ENCODE results near the gene ATRAID.
A peak's percentile ranks its signal among the peaks of the same experiment; 100 is the strongest.

Gene ATRAID

DNA sequence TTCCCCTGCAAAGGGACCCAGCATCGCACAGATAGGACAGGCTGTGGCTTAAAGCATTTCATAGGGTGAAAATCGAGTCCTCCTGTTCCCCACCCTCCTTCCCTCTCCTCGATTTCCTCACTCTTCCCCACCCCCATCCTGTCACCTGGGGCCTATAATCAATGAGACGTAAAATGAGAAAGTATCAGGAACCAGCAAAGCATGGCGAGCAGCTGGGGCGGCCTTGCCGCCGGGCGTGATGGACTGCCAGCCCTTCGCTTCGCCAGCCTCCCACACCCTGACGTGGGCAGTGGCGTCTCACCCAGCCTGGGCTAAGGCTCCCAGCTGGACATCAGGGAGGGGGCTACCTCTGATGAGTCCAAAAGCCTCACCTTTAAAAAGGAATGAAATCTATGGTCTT lies 39.9 kb downstream of the ATRAID start:
- no peak for DNase-seq

DNA sequence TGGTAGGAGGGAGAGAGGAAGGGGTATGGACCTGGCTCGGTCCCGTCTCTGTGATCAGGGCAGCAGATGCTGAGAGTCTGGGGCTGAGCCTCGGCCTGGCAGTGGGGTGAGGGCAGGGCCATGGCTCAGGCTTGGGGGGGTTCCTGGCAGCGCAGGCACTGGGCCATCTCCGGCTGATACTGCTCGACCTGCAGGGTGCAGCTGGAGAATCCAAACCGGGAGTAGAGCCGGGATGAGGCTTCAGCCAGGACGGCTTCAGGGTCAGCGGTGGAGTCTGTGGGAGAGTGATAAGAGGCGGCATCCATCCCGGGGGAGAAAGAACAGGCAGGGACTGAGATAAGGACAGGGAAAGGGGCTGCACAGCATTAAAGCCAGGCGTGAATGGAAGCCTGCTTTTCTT lies 43.3 kb downstream of the ATRAID start:
- DNase-seq = no peak

GRCh38 chr2:27255660-27256059 lies 43.8 kb downstream of the ATRAID start:
- DNase-seq = no peak

DNA sequence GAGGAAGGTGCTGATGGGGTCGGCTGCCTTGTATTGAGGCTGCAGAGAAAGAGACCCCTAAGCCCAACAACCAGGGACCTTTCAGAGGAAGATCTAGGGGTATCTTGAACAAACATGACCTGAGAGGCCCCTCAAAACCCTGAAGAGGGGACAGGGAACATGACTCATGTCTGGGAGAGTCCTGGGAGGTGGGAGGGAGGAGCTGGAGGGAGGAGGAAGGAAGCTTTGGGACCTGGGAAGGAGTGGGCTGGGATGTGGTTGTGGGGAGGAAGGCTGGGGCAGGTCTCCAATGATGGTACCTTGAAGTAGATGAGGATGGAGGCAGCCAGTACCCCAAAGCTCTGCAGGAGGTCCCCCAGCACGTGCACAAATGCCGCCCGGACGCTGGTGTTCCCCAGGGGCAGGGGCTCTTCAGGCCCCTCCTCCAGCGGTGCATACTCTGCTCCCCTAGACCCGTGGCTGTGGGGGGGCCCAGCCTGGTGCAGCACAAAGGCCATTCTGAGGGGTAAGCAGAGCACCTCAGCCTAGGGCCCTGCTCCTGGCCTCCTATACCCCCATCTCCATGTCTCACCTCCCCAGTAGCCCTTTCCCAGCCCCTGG lies 45.1 kb downstream of the ATRAID start:
- DNase-seq = no peak

- no peak for DNase-seq
Observed at GRCh38 chr2:27258051-27258450, 46.2 kb downstream of the ATRAID start.

DNA sequence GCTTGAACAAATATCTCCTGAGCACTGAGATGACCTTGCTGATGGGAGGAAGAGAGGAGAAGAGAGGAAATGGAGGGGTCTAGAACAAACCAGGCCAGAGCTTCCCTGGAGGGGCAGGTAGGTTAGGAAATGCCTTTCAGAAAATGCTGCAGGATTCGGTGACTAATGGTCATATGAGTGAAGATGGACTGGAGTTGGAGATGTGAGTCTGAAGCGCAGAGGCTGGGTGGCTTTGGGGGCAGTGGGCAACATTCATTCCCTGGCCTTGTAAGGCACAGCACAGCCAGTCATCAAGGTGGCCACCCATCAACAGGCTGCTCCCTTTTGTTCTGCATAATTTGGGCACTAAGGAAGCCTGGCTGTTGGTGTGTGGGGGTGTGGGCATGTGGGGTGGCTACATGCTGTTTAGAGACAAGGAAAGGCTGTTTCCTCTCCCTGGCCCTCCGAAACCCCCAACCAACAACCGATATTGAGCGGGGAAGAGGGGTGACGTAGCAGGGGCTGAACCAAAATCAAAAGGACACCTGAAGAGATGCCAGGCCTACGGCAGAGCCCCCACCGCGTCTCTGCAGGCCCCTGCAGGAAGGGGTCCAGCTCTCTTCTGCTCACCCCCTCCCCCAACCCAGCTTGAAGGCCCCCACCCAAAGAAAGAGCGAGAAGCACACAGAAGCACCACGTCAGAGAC lies 49.5 kb downstream of the ATRAID start:
- DNase-seq = no peak

DNA sequence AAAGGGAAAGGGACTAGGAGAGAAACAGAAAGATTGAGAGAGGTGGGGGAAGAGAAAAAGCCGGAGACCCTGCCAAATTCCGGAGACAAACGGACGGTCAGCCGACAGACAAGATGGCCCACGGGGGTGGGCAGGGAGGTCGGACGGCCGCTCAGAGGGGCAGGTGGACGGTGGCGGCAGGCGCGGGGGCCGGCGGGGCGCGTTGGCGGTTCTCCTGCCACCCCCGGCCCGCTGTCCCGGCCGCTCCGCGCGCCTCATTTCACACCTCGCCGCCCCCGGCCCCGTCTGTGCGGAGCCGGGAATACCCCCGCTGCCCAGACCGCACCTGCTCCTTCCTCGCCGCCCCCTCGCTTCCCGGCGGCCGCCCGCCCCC lies 50.1 kb downstream of the ATRAID start:
- no peak for DNase-seq

- peak; percentile 82 for DNase-seq
Observed at GRCh38 chr2:27262379-27263286, 50.8 kb downstream of the ATRAID start, which contains the start of gene SLC30A3. Gene SLC30A3, minus strand, starts transcription at chr2:27263047. Its CDS starts 141 bp downstream, at chr2:27262906.

DNA sequence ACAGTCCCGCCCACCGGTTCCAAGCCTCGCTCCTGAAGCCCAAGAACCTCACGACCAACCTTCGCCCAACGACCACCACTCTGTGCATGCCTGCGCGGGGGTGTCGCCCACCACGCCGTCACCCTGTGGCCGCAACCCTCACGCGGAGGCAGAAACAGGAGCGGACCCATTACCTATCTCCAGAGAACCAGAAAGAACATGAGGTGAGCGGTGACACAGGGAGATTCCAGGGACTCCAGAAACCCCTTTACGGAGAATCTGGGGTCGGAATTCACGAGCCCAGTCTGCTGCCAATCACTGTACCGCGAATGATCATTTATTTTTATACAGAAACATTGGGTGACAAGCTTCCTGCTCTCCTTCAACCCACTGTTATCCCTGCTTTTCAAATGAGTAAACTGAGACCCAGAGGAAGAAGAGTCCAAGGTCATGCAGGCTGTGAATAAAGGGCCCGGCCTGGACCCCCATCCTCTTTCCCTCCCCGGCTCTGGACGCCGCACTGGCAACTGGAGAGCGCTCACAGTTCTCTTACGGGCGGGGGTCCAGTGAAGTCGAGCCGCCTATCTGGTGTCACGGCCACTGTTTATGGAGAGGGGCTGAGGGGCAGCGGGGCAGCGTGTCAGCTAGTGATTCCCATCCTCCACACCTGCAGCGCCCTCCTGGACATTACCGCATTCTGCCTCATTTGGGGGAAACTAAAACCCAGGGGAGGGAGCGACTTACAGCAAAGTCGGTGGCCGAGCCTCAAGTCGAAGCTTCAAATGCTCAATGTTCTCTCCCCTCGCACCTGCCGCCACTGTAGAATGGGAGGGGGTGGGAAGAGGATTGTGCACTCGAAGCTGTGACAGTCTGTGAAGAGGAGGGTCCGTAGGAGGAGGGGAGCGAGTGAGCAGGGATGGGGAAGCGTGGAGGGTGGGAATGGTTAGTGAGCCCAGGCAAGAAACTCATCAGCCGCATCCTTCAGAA lies 51.7 kb downstream of the ATRAID start:
- DNase-seq = no peak

DNA sequence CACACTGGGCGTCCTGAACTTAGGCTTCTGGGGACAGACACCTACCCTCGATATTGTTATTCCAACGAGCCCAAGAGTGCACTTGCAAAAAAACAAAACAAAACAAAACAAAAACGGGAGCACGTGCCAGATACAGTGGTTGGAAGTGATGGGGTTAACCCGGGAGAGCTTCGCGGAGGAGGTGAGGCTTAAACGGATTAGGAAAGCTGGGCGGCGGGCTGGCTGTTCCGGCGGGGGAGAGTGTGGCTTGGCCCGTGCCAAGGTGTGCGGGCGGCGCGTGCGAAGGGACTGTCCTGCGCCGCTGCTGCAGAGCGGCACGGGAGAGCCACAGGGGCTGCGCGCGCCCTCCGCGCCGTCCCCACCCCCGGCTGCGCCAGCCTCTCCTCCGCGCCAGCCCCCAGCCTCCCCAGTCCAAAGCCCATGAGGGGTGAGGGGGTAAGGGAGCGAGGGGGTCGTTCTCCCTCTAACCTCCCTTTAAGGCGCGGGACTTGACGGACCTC lies 52.5 kb downstream of the ATRAID start:
- DNase-seq = peak; percentile 75

GRCh38 chr2:27264753-27265535 lies 53.1 kb downstream of the ATRAID start:
- DNase-seq = peak; percentile 83

GRCh38 chr2:27265536-27265870 lies 53.7 kb downstream of the ATRAID start:
- DNase-seq = no peak
